ENCODE data around the gene MAGEB3. TPM values are rescaled to one million over a fixed set of nuclear protein-coding genes. Genes with fewer than 3 reads are reported as not detected.
"Not testable (repeated sequence)": the region's sequence is repeated elsewhere in the genome, so short reads cannot be mapped to it uniquely, and the experiment has no call there.

Gene MAGEB3
- total RNA-seq: not detected
- long read RNA-seq: 0 reads

- ATAC-seq (no peak), DNase-seq (no peak)
- intact Hi-C loops (cut with DNase I): no loop called here
These were observed at the start of gene MAGEB3 for GRCh38 chrX:30230395-30230794. Gene MAGEB3, plus strand, starts transcription at chrX:30230657. Its CDS starts 5,268 bp downstream, at chrX:30235925.

- intact Hi-C loops (cut with DNase I): no loop called here
- no peak for DNase-seq
- no peak for ATAC-seq
These were observed 49.1 kb upstream of the MAGEB3 start for GRCh38 chrX:30181353-30181752.

- DNase-seq (no peak), ATAC-seq (no peak)
- intact Hi-C loops (cut with DNase I): no loop called here
These were observed 46.9 kb upstream of the MAGEB3 start for GRCh38 chrX:30183554-30183953.

- DNase-seq (no peak), ATAC-seq (no peak)
- intact Hi-C loops (cut with DNase I): no loop called here
These were observed 40.0 kb upstream of the MAGEB3 start for GRCh38 chrX:30190426-30190825.

GRCh38 chrX:30193910-30194309, 36.5 kb upstream of the MAGEB3 start:
- intact Hi-C loops (cut with DNase I); DNase-seq; ATAC-seq: not testable (repeated sequence)

- DNase-seq: no peak
- ATAC-seq: no peak
- intact Hi-C loops (cut with DNase I): no loop called here
These were observed 34.1 kb upstream of the MAGEB3 start for GRCh38 chrX:30196322-30196721.

- no peak for DNase-seq
- intact Hi-C loops (cut with DNase I): no loop called here
- no peak for ATAC-seq
These were observed 18.3 kb upstream of the MAGEB3 start for GRCh38 chrX:30212172-30212571.

GRCh38 chrX:30215357-30215843, 15.1 kb upstream of the MAGEB3 start, which contains the start of gene MAGEB2:
Gene MAGEB2, plus strand, starts transcription at chrX:30215563. Its CDS starts 3,018 bp downstream, at chrX:30218581.
- no peak for DNase-seq
- ATAC-seq: no peak
- intact Hi-C loops (cut with DNase I): no loop called here

GRCh38 chrX:30217465-30217864, 13.0 kb upstream of the MAGEB3 start:
- intact Hi-C loops (cut with DNase I): no loop called here
- ATAC-seq (no peak), DNase-seq (no peak)

- intact Hi-C loops (cut with DNase I): no loop called here
- no peak for ATAC-seq
- no peak for DNase-seq
These were observed 11.1 kb upstream of the MAGEB3 start for GRCh38 chrX:30219372-30219771.

- ATAC-seq: no peak
- intact Hi-C loops (cut with DNase I): no loop called here
These were observed 9.8 kb upstream of the MAGEB3 start for GRCh38 chrX:30220661-30221060.

GRCh38 chrX:30224536-30224935, 5.9 kb upstream of the MAGEB3 start:
- intact Hi-C loops (cut with DNase I): no loop called here
- DNase-seq (no peak), ATAC-seq (no peak)

More at GRCh38 chrX:30220661-30221060, 9.8 kb upstream of the MAGEB3 start:
- no peak for DNase-seq

GRCh38 chrX:30228526-30228925, 1.9 kb upstream of the MAGEB3 start:
- no peak for DNase-seq
- ATAC-seq: no peak

GRCh38 chrX:30241724-30242415, 11.4 kb downstream of the MAGEB3 start, which contains the start of gene MAGEB4:
Gene MAGEB4, plus strand, starts transcription at chrX:30242000. Its CDS starts 136 bp downstream, at chrX:30242136.
- intact Hi-C loops (cut with DNase I): no loop called here
- no peak for DNase-seq
- no peak for ATAC-seq

More at GRCh38 chrX:30228526-30228925, 1.9 kb upstream of the MAGEB3 start:
- intact Hi-C loops (cut with DNase I): no loop called here

- DNase-seq (no peak), ATAC-seq (no peak)
- intact Hi-C loops (cut with DNase I): no loop called here
These were observed 16.5 kb downstream of the MAGEB3 start, which contains the start of gene MAGEB1 for GRCh38 chrX:30246769-30247489. Gene MAGEB1, plus strand, starts transcription at chrX:30247146. Its CDS starts 3,348 bp downstream, at chrX:30250494.

- ATAC-seq: no peak
- DNase-seq: no peak
- intact Hi-C loops (cut with DNase I): no loop called here
These were observed 18.4 kb downstream of the MAGEB3 start for GRCh38 chrX:30248854-30249253.

- intact Hi-C loops (cut with DNase I): no loop called here
- DNase-seq (no peak), ATAC-seq (no peak)
These were observed 22.8 kb downstream of the MAGEB3 start for GRCh38 chrX:30253257-30253656.

GRCh38 chrX:30259927-30260326, 29.5 kb downstream of the MAGEB3 start:
- ATAC-seq: no peak
- intact Hi-C loops (cut with DNase I): no loop called here
- DNase-seq: no peak

- DNase-seq: no peak
- intact Hi-C loops (cut with DNase I): no loop called here
- ATAC-seq: no peak
These were observed 30.6 kb downstream of the MAGEB3 start for GRCh38 chrX:30261012-30261411.

- ATAC-seq: no peak
- no peak for DNase-seq
- intact Hi-C loops (cut with DNase I): no loop called here
These were observed 32.3 kb downstream of the MAGEB3 start for GRCh38 chrX:30262763-30263162.

All from left cardiac atrium (tissue), 4 donors.